ENCODE measurements around the gene ILF2.
A peak's percentile ranks its signal among the peaks of the same experiment; 100 is the strongest.
"Not testable (repeated sequence)": the region's sequence is repeated elsewhere in the genome, so short reads cannot be mapped to it uniquely, and the experiment has no call there.

The ILF2 gene

DNA sequence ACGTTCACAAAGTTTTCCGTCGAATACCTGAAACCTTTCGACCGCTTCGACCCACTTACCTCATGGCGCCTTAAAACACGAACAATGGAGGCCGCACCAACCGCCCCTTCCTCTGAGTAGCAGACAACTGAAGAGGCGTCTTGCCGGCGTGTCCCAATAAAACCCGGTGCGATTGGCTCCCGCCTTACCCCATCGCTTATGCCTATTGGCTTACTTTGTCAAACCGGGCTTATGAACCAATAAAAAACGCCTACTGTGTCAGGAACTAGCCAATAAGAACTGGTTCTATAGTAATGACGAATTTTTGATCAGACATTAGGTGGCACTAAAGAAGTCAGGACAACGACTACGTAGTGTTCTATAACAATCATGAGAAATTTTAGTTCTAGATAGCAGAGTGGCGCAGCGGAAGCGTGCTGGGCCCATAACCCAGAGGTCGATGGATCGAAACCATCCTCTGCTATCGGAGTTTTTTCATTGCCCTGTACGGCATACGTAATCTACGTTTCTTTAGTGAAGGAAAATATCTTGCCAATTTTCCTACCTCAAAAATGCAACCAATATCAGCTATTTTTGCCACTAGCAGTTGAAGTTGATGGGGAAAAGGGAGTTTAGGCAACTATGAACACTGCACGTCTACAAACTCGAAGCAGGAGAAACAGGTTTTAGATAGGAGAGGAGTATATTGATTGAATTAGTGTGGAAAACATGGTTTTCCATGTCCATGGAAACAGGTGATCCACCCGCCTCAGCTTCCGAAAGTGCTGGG lies at the start of gene ILF2:
Gene ILF2, minus strand, starts transcription at position 135 of the 769 bp plus-strand sequence. Its CDS starts 71 bp downstream, at position 64.
- peak; percentile 72 for DNase-seq

DNA sequence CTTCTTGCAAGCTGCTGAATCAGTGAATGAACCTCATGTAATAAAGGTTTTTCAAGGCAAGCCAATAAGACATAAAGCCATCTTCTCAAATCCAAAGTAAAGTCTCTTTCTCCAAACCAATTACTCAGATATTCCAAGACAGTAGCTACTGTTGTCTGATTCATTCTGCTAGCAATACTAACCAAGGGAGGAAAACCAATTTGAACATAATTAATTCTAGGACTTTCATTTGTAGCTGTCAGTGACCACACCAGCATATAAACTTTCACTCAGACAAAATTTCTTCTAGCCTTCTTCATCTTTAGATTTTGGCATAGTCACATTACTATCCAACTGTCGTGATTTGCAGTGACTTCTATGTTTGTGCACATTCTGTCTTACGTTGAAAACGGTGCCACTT lies 46.5 kb upstream of the ILF2 start:
- no peak for DNase-seq

DNA sequence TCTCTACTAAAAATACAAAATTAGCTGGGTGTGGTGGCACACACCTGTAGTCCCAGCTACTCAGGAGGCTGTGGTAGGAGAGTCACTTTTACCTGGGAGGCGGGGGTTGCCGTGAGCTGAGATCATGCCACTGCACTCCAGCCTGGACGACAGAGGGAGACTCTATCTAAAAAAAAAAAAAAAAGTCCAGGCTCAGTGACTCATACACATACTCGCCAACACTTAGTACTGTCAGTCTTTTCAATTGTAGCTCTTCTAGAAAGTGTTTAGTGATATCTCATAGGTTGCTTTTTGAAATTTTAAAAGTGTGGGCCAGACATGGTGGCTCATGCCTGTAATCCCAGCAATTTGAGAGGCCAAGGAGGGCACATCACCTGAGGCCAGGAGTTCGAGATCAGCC lies 45.4 kb upstream of the ILF2 start:
- not testable (repeated sequence) for DNase-seq

DNA sequence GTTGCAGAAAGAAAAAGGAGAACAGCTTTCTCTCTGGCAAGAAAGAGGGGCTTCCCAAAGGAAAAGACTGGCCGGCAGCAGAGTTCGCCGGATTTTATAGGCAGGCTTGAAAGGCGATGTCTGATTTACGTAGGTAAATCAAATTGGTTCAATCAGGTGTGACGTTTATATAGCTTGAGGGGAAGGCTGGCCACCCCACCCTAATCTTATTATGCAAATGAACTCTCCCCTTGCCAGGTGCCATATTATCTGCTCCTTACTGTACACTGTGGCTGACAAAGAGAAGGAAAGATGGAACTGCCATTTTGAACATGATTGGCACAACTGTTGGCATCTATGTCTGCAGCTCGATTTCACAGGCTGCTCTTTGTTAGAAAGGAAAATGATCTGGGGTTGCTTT lies 40.2 kb upstream of the ILF2 start:
- no peak for DNase-seq

DNA sequence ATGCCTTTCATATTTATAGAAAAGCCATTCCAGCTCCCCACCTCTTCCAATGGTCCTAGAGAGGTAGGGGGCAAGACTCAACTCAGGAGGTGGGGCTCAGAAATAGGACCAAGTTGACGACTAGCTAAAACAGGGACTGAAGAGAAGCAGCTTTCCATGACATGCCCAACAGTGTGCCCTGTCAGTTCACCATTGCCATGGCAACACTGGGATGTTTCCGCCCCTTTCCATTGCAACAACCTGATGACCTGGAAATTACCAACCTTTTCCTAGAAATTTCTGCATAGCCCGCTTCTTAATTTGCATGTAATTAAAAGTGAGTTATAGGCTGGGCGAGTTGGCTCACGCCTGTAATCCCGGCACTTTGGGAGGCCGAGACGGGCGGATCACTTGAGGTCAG lies 34.7 kb upstream of the ILF2 start:
- no peak for DNase-seq

DNA sequence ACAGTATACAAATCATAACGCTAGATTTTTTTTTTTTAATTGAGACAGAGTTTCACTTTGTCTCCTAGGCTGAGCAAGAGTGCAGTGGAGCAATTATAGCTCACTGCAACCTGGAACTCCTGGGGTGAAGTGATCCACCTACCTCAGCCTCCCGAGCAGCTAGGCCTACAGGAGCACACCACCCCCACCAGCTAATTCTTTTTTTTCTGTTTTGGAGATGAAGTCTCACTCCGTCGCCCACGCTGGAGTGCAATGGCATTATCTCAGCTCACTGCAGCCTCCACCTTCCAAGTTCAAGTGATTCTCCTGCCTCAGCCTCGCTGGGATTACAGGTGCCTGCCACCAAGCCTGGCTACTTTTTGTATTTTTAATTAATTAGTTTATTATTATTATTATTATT lies 29.0 kb upstream of the ILF2 start:
- DNase-seq, result no peak

DNA sequence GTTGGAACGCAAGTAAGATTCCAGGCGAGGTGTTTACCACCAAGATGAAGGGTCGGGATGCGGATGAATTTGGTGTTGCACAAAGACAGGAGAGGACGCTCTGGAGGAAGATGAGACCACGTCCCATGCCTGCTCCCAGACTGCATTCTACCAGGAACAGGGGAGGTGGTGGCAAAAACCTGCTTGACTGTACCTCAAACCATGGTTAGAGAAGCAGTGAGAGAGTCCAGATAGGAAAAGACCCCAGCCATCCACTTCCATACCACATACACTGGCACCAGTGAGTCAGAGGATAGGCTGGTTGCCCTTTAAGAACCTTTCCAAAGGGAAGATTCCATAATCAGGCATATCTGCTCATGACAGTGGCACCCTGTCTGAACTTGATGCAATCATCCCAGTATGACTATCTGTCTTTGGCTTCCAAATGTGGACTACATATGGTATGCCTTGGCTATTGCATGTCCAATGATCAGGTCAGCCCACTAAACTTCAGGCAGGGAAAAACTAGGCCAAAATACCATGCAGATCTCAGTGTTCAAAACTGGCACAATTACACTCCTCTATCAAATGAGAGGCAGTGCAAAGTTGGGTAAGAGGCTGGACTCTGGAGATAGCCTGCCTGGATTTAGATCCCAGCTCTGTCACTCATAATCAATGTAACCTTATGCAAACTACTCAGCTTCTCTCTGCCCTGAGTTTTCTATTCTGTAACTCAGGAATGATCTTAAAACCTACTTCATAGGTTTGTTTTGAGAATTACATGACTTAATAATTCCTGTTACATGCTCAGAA lies 28.3 kb upstream of the ILF2 start:
- no peak for DNase-seq

DNA sequence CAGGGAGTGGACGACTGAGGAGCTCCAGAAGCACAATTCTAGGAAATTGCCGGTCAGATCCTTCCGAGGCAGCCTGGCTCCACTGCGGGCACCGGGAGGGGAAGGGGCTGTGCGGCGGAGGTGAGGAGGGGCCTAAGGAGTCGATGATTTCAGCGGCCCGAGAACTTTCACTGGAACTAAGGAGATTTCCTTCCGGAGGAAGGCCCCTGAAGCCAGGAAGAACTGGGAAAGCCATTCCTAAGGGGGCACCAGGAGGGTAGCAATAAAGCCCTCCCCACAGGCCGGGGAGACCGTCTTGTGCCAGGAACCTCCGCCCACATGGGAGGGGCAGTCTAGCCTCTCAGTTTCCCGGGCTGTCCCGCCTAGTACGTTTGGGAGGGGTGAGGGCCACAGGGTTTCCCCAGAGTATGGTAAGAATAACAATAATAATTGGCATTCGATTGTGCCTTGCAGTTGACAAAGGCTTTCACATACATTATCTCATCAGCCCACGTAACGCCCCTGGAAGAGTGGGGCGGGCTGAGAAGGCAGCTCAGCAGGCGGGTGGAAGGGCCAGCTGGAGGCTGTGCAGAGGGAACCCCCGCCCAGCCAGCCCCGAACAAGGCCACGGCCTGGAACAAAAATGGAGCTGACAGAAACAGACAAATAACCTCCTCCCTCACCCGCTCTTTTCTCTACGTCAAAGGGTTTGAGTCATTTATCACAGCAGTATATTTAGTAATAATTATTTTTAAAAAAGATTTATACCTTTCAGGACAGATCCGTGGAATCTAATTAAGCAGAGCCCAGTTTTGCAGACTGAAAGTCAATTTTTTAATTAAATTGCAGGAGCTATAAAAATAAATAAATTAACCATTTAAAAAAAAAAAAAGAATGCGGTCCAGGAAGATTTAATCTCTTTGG lies 27.5 kb upstream of the ILF2 start:
- no peak for DNase-seq

DNA sequence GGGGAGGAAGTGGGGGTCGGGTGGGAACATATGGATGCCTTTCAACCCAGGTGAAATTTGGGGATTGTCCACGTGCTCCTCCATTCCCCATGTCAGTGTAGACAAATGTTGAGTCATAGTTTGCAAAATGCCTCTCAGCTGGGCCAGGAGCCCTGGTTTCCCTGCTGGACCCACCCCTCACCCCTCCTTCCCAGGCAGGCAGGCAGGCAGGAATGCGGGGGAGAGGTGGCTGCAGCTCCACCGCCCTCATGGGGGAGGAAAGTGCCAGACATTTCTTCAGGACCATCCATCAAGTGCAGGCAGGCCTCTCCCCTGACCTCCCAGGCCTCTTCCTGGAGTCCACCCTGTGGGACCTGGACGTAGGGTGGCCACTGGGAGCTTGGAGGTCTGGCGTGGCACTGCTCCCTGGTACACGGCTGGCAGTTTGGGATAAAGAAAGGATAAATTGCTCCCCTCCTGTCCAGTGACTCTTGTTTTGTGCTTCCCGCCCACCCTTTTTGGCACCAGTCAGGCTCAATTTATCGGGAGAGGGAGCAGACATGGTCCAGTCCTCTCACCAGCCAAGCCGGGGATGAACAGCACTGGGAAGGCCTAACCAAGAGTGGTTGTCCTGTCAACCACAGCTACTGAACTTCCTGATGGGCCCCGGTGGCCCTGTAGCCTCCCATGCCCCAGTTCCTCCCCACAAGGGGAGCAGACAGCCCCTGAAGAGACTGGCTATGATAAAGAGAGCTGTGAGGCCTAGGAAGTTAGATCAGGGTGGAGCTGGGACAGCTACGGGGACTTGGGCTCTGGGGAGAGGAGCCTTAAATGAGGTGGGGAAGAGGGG lies 26.6 kb upstream of the ILF2 start:
- DNase-seq, result no peak

DNA sequence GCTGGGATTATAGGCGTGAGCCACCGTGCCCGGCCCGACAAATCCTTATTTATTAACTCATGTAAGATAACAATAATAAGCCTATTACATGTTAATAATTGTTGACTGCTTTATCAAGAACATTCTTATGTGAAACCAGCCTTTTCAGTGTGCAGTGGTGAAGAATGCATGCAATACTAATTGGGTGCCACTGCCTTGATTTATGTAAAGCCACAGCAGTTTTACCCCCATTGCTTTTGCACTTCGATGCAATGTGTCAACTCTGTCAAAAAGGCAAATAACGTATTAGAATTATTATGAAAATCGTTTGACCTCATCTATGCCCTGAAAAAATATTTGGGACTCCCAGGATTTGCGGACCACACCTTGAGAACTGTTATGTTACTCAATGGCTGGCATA lies 25.9 kb upstream of the ILF2 start:
- no peak for DNase-seq

DNA sequence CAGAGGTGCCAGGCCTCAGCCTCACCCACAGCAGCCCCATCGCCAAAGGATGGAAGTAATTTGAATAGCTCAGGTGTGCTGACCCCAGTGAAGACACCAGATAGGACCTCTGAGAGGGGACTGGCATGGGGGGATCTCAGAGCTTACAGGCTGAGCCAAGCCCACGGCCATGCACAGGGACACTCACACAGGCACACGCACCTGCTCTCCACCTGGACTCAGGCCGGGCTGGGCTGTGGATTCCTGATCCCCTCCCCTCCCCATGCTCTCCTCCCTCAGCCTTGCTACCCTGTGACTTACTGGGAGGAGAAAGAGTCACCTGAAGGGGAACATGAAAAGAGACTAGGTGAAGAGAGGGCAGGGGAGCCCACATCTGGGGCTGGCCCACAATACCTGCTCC lies 22.7 kb upstream of the ILF2 start:
- no peak for DNase-seq

DNA sequence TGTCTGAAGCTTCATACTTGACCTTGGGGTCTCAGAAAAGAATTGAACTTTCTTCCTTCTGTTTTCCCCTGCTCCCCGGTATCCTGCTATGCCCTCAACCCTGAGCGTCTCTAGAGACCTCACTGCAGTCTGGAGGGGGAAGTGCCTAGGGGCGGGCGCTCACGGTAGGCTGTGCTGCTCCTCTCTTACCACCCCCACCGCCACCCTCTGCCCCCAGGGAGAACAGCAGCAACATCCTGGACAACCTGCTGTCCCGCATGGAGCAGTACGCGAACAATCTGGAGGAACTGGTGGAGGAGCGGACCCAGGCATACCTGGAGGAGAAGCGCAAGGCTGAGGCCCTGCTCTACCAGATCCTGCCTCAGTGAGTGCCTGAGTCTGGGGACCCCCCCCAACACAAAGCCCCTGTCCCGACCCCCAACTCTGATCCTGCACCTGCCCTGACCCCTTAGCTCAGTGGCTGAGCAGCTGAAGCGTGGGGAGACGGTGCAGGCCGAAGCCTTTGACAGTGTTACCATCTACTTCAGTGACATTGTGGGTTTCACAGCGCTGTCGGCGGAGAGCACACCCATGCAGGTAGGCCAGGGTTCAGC lies 18.0 kb upstream of the ILF2 start:
- DNase-seq, result no peak

DNA sequence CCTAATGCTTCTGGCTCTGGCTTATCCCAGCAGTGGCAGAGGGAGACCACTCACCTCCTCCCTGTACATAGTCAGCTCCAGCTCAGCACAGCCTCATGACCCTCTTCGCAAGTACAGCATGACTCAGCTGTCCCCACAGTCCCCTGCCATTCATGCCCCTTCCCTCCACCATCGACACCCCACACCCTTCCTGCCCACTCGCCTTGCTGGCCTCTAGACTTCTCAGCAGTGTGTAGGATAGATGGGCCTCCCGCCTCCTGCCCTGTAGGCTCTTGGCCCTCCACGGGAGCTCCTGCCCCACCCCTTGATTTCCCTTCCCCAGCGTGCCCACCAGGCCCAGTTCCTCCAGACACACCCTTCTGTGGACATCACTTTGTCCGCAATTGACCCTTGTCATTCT lies 17.5 kb upstream of the ILF2 start:
- no peak for DNase-seq

DNA sequence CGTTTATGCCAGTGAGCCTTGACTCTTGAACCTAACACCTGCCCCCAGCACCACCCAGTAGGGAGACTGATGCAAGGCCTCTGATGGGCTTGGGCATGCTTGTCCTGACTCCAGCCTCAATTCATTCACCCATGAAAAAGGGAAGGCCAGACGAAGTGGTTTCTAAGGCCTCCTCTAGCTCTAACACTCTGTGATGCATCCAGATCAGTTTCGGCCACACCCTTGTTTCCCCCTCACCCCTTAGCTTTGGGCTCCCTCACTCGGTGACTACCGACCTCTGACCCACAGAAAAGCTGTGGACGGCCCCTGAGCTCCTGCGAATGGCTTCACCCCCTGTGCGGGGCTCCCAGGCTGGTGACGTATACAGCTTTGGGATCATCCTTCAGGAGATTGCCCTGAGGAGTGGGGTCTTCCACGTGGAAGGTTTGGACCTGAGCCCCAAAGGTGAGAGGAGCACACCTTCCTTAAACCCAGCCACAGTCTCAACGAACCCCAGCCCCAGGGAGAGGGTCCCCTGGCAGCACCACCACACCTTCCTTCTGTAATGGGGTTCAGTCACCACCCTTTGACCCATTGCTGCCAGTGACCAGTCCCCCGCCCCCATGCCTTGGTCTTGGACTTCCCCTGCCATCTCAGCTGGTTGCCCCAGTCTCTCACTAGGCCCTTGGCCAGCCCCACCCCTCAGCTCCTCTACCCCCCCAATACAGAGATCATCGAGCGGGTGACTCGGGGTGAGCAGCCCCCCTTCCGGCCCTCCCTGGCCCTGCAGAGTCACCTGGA lies 16.7 kb upstream of the ILF2 start:
- DNase-seq, result no peak

DNA sequence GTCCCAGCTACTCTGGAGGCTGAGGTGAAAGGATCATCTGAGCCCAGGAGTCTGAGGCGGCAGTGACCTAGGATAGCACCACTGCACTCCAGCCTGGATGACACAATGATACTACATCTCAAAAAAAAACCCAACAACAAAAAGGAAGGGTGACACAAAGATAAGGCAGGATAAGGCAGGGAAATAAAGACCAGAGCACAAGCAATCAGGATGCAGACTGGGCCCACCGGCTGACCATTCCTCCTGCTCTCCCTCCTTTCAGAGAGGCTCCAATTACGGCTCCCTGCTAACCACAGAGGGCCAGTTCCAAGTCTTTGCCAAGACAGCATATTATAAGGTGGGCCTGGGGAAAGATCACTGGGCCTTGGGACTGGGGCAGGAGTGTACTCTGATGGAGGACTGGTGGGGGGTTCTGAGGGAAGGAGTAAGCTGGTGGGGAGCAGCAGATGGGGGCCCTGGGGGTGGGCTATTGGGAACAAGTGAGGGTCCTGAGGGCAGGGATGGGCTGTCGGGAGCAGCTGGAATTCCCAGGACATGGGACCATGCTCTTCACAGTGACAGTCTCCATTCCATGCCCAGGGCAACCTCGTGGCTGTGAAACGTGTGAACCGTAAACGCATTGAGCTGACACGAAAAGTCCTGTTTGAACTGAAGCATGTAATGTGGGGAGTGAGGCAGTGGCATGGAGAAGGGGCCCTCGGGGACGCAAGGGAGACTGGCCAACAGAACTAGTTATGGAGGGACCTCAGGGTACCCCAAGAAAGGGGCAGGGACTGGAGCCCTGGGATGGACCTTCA lies 14.9 kb upstream of the ILF2 start:
- DNase-seq, result no peak

DNA sequence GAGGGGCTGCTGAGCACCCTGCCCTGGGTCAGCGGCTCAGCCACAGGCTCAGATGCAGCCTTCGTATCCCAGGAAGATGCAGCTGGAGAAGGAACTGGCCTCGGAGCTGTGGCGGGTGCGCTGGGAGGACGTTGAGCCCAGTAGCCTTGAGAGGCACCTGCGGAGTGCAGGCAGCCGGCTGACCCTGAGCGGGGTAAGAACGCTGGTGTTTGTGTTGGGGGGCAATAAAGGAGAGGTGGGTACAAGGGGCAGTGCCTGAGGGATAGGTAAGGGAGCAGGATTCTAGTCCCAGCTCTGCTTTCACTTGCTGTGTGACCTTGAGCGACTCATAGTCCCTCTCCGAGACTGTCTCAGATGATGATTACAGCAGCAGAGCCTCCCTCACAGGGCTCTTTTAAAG lies 14.1 kb upstream of the ILF2 start:
- no peak for DNase-seq

DNA sequence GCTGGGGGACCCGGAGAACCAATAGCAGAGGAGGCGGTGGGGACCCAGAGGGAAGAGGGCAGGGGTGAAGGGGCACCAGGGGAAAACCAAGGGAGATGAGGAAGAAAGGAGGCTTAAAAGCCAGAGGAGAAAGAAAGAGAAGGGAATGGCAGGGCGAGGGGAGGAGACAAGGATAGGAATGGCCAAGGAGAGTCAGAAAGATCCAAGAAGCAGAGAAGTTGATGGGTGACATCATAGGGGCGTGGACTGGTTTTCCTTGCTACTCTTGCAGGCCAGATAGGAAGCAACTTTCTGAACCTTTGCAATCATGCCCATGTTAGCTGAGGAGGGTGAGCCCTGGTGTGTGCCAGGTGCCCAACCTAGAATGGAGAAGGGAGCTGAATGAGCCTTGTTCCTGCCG lies 13.1 kb upstream of the ILF2 start:
- no peak for DNase-seq

DNA sequence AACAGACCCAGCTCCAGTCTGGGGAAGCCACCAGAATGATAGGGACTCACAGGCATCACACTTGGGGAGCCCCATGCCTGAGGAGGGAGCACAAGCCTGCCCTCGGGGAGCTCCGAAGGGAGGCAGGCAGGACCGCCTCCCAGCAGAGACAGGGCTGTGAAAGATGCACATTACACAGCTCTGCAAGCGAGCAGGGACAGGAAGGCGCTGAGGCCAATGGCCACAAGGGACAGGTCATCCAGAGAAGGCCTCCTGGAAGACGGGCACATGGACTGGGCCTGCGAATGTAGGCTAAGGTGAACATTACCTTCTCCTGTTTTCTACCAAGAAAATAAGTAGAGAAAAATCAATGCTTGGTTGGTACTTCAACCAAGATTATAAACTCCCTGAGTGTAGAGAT lies 11.9 kb upstream of the ILF2 start:
- DNase-seq, result no peak

DNA sequence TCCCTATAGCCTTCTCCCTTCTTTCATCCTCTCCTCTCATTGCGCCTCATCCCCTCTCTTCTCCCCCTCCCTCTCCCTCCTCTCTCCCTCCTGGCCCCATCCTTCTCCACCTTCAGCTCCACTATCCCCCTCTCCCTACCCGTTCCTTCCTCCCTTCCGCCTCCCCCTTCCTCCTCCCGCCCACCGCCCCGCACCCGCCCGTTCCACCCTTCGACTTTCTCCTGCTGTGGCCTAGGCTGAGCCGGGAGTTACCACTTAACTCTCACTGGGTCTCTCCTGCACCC lies 9.3 kb upstream of the ILF2 start:
- no peak for DNase-seq

DNA sequence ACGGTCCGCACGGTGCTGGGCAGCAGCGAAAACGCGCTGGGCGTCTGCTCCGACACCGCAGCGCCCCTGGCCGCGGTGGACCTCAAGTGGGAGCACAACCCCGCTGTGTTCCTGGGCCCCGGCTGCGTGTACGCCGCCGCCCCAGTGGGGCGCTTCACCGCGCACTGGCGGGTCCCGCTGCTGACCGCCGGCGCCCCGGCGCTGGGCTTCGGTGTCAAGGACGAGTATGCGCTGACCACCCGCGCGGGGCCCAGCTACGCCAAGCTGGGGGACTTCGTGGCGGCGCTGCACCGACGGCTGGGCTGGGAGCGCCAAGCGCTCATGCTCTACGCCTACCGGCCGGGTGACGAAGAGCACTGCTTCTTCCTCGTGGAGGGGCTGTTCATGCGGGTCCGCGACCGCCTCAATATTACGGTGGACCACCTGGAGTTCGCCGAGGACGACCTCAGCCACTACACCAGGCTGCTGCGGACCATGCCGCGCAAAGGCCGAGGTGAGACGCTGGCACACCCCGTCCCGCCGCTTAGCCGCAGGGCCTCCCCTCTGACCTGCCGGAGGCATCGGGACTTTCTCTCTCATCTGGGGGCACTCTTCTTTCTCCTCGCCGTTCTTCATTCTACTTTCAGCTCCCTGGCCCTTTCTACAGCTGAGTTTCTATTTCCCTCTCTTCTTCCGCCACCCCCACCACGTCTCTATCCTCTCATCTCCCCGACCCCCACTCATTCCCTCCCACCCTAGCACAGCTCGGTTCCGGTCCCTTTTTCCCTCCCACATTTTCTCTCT lies 8.7 kb upstream of the ILF2 start:
- DNase-seq, result no peak

All from 8988T (cell line).